Measurements from ENCODE around the gene FGF11.
"Not testable (repeated sequence)": the region's sequence is repeated elsewhere in the genome, so short reads cannot be mapped to it uniquely, and the experiment has no call there.

The FGF11 gene

GRCh38 chr17:7468290-7468689 lies 29.0 kb downstream of the FGF11 start:
- Histone ChIP-seq H3K36me3 (peaks cover 16% of the 10 kb centered on the region), H3K9me3 (ENCODE audit: severe bottlenecking) (no peaks in the 10 kb centered on the region), H3K27me3 (ENCODE audit: insufficient read depth, low read depth, severe bottlenecking) (no peaks in the 10 kb centered on the region), H3K27ac (no peak overlapping the region), H3K4me3 (ENCODE audit: low read depth, low read length) (no peak overlapping the region)
- TF ChIP-seq, protein P1, sequence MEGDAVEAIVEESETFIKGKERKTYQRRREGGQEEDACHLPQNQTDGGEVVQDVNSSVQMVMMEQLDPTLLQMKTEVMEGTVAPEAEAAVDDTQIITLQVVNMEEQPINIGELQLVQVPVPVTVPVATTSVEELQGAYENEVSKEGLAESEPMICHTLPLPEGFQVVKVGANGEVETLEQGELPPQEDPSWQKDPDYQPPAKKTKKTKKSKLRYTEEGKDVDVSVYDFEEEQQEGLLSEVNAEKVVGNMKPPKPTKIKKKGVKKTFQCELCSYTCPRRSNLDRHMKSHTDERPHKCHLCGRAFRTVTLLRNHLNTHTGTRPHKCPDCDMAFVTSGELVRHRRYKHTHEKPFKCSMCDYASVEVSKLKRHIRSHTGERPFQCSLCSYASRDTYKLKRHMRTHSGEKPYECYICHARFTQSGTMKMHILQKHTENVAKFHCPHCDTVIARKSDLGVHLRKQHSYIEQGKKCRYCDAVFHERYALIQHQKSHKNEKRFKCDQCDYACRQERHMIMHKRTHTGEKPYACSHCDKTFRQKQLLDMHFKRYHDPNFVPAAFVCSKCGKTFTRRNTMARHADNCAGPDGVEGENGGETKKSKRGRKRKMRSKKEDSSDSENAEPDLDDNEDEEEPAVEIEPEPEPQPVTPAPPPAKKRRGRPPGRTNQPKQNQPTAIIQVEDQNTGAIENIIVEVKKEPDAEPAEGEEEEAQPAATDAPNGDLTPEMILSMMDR (IDR thresholded peaks at IDR 0.05; ENCODE audit: low read depth, low read length) = no peak
- DNase-seq = no peak

- H3K27ac ChIP-seq = no peak overlapping the region
- no peak for DNase-seq
These were observed 29.6 kb downstream of the FGF11 start for GRCh38 chr17:7468804-7469389.

GRCh38 chr17:7469843-7470242 lies 30.5 kb downstream of the FGF11 start:
- H3K36me3 ChIP-seq; H3K27ac ChIP-seq; DNase-seq; H3K4me3 ChIP-seq (ENCODE audit: low read depth, low read length); H3K27me3 ChIP-seq (ENCODE audit: insufficient read depth, low read depth, severe bottlenecking); H3K9me3 ChIP-seq (ENCODE audit: severe bottlenecking): not testable (repeated sequence)

More at GRCh38 chr17:7468804-7469389, 29.6 kb downstream of the FGF11 start:
- no peaks in the 10 kb centered on the region for H3K9me3 ChIP-seq (ENCODE audit: severe bottlenecking)
- H3K36me3 ChIP-seq = peaks cover 10% of the 10 kb centered on the region
- no peak overlapping the region for H3K4me3 ChIP-seq (ENCODE audit: low read depth, low read length)
- TF ChIP-seq, protein P1 (IDR thresholded peaks at IDR 0.05; ENCODE audit: low read depth, low read length) = no peak
- no peaks in the 10 kb centered on the region for H3K27me3 ChIP-seq (ENCODE audit: insufficient read depth, low read depth, severe bottlenecking)

DNA sequence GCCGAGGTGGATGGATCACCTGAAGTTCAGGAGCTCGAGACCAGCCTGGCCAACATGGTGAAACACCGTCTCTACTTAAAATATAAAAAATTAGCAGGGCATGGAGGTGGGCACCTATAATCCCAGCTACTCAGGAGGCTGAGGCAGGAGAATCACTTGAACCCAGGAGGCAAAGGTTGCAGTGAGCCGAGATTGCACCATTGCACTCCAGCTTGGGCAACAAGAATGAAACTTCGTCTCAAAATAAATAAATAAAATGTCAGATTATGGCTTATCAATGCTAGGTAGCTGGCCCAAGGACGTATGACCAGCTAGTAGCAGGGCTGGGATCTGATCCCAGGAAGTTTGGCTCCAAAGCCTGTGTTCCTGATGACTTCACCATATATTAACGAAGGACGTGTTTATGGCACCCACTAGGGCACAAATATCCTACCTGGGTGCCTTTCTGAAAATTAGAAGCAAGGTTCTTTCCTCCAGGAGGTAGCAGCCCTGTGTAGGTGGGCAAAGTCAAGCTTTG lies 31.2 kb downstream of the FGF11 start:
- not testable (repeated sequence) for H3K9me3 ChIP-seq (ENCODE audit: severe bottlenecking); H3K27me3 ChIP-seq (ENCODE audit: insufficient read depth, low read depth, severe bottlenecking); H3K27ac ChIP-seq; H3K36me3 ChIP-seq; H3K4me3 ChIP-seq (ENCODE audit: low read depth, low read length); DNase-seq

- TF ChIP-seq, protein P1 (IDR thresholded peaks at IDR 0.05; ENCODE audit: low read depth, low read length) = no peak
- Histone ChIP-seq H3K36me3 (peaks cover 2% of the 10 kb centered on the region), H3K9me3 (ENCODE audit: severe bottlenecking) (no peaks in the 10 kb centered on the region), H3K4me3 (ENCODE audit: low read depth, low read length) (no peak overlapping the region), H3K27me3 (ENCODE audit: insufficient read depth, low read depth, severe bottlenecking) (no peaks in the 10 kb centered on the region), H3K27ac (no peak overlapping the region)
- no peak for DNase-seq
These were observed 32.4 kb downstream of the FGF11 start for GRCh38 chr17:7471729-7472128.

GRCh38 chr17:7474767-7475166 lies 35.5 kb downstream of the FGF11 start:
- H3K27ac ChIP-seq; H3K4me3 ChIP-seq (ENCODE audit: low read depth, low read length); H3K9me3 ChIP-seq (ENCODE audit: severe bottlenecking); H3K27me3 ChIP-seq (ENCODE audit: insufficient read depth, low read depth, severe bottlenecking); DNase-seq; H3K36me3 ChIP-seq: not testable (repeated sequence)

DNA sequence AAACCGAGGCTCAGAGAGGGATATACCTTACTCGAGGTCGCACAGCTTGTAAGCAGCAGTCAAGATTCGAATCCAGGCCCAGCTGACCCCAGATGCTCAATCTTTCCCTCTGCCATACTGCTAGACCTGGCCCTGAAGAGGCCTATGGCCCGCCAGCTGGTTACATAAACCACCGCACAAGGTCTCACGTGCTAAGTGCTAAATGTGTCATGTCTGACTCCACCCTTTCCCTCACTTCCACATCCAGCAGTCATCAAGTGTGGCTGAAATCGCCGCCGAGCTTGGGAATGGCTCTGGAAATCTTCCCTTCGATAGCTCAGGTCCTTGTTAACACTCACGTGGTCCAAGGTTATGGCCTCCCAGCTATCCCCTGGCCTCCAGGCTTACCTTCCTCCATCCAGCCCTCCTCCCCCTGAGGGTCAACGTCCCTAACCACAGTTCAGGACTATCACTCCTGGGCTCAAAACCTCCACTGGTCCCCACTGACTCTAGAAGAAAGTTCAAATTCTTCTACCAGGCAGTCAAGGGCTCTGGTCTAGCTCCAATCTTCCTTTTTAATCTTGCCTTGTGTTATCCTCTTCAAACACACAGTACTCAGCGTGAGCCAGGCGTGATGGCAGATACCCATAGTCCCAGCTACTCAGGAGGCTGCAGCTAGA lies 36.6 kb downstream of the FGF11 start:
- no peaks in the 10 kb centered on the region for H3K36me3 ChIP-seq
- no peak for DNase-seq
- TF ChIP-seq, protein P1 (IDR thresholded peaks at IDR 0.05; ENCODE audit: low read depth, low read length) = no peak
- H3K27ac ChIP-seq = no peak overlapping the region
- H3K27me3 ChIP-seq (ENCODE audit: insufficient read depth, low read depth, severe bottlenecking) = no peaks in the 10 kb centered on the region
- no peak overlapping the region for H3K4me3 ChIP-seq (ENCODE audit: low read depth, low read length)
- H3K9me3 ChIP-seq (ENCODE audit: severe bottlenecking) = no peaks in the 10 kb centered on the region

Measured in WERI-Rb-1 (cell line).